Bronchial epithelial cell (primary cell): Measurements from ENCODE around the gene XG. TPM values are rescaled to one million over a fixed set of nuclear protein-coding genes. Genes with fewer than 3 reads are reported as not detected.
"Not testable (repeated sequence)": the region's sequence is repeated elsewhere in the genome, so short reads cannot be mapped to it uniquely, and the experiment has no call there.

ENCODE experiments used
- DNase-seq: peaks from one replicate; pipeline ENCODE4 v3.0.0-alpha.2; 2010; ENCODE audit warnings: low read depth
- FAIRE-seq: peaks from 2 replicates; lab custom pipeline; 2011; peaks lifted over from hg19 to GRCh38; lab: Jason Lieb, UNC
- H3K27me3 ChIP-seq: 2 replicates; pipeline ENCODE4 v1.5.1; 2011; ENCODE audit warnings: low read length; ENCODE audit not compliant: control insufficient read depth, insufficient read depth
- H3K36me3 ChIP-seq: 2 replicates; pipeline ENCODE4 v1.5.1; 2011; ENCODE audit warnings: low read length; ENCODE audit not compliant: control insufficient read depth, insufficient read depth
- H3K4me3 ChIP-seq: 2 replicates; pipeline ENCODE4 v1.5.1; 2011; ENCODE audit warnings: mild to moderate bottlenecking, low read depth, low read length, control low read depth
- total RNA-seq: library from RNA; depleted of rRNA; stranded (reverse); fragments of >200 nt; gene quantifications from 2 replicates; pipeline ENCODE4 v1.2.1, GENCODE V29; 2014
- TF ChIP-seq, protein P1 (sequence below): IDR thresholded peaks from 2 replicates; pipeline ENCODE4 v1.5.1; 2011; ENCODE audit warnings: mild to moderate bottlenecking, moderate library complexity, low read length, control low read depth, inconsistent platforms; ENCODE audit not compliant: insufficient read depth, severe bottlenecking

XG gene
- total RNA-seq, 1 donor from 2014 or later, result 0.26 TPM

GRCh38 chrX:2740672-2741071, 11.2 kb upstream of the XG start:
- Histone ChIP-seq H3K27me3 (no peaks in the 10 kb centered on the region), H3K36me3 (peaks cover 5% of the 10 kb centered on the region), H3K4me3 (no peak overlapping the region)
- FAIRE-seq (no peak), DNase-seq (no peak)
- TF ChIP-seq, protein P1, sequence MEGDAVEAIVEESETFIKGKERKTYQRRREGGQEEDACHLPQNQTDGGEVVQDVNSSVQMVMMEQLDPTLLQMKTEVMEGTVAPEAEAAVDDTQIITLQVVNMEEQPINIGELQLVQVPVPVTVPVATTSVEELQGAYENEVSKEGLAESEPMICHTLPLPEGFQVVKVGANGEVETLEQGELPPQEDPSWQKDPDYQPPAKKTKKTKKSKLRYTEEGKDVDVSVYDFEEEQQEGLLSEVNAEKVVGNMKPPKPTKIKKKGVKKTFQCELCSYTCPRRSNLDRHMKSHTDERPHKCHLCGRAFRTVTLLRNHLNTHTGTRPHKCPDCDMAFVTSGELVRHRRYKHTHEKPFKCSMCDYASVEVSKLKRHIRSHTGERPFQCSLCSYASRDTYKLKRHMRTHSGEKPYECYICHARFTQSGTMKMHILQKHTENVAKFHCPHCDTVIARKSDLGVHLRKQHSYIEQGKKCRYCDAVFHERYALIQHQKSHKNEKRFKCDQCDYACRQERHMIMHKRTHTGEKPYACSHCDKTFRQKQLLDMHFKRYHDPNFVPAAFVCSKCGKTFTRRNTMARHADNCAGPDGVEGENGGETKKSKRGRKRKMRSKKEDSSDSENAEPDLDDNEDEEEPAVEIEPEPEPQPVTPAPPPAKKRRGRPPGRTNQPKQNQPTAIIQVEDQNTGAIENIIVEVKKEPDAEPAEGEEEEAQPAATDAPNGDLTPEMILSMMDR, result no peak

- FAIRE-seq (no peak), DNase-seq (no peak)
- Histone ChIP-seq H3K36me3 (peaks cover 5% of the 10 kb centered on the region), H3K4me3 (no peak overlapping the region), H3K27me3 (no peaks in the 10 kb centered on the region)
- TF ChIP-seq, protein P1, result no peak
Observed at GRCh38 chrX:2741386-2741785, 10.5 kb upstream of the XG start.

DNA sequence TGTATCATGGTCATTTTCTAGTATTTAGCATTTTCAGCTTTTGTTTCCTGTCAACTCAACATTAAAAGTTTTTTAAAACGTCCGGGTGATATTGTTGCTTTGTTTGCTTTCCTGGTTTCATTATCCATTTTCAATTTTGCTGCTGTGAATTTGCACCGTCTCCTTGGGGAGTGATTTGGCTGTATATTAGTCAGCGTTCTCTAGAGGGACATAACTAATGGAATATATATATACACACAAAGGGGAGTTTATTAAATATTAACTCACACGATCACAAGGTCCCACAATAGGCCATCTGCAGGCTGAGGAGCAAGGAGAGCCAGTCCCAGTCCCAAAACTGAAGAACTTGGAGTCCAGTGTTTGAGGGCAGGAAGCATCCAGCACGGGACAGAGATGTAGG, 5.6 kb upstream of the XG start:
- not testable (repeated sequence) for H3K4me3 ChIP-seq, DNase-seq, H3K27me3 ChIP-seq, H3K36me3 ChIP-seq, FAIRE-seq

DNA sequence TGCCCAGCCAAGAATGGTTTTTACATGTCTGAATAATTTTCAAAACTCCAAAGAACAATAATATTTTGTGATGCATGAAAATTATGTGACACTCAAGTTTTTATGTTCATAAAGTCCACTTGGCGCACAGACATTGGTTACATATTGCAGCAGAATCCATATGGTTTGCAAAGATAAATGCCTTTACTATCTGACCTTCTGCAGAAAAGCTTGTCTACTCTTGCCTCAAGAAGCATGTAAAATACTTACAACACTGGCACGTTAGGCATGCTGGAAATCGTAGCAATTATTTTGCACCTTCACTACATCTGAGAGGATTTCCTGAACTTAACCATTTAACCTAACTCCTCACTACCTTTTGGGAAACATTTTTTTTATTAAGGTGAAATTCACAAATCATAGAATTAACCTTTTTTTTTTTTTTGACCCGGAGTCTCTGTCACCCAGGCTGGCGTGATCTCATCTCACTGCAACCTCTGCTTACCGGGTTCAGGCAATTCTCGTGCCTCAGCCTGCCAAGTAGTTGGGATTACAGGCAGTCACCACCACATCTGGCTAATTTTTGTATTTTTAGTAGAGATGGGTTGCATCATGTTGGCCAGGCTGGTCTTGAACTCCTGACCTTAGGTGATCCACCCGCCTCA, 3.5 kb upstream of the XG start:
- no peak for FAIRE-seq
- DNase-seq, result peak; percentile 46
- Histone ChIP-seq H3K27me3 (no peaks in the 10 kb centered on the region), H3K4me3 (no peak overlapping the region), H3K36me3 (no peaks in the 10 kb centered on the region)
- TF ChIP-seq, protein P1, result no peak

GRCh38 chrX:2748815-2749188, 3.0 kb upstream of the XG start:
- no peaks in the 10 kb centered on the region for H3K27me3 ChIP-seq
- no peak overlapping the region for H3K4me3 ChIP-seq
- FAIRE-seq (no peak), DNase-seq (no peak)
- no peaks in the 10 kb centered on the region for H3K36me3 ChIP-seq
- TF ChIP-seq, protein P1, result no peak

DNA sequence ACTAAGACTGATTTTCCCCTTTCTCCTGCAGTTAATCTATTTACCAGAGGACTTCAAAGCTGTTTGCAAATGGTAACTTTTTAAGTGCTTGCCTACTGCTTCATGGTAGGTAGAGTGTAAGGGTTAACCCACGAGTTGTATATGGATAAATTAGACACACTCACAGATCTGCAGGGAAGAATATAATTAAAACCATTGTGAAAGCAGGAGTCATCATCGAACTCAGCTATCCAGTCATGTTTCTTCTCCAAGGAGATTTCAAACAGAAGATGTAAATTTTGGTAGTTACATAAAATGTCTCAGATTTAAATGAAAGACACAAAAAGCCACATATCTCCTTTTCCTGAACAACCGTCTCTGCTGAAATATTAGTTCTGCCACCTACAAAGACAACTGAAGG, 549 bp upstream of the XG start:
- H3K4me3 ChIP-seq, result no peak overlapping the region
- no peaks in the 10 kb centered on the region for H3K27me3 ChIP-seq
- H3K36me3 ChIP-seq, result no peaks in the 10 kb centered on the region
- TF ChIP-seq, protein P1, result no peak
- FAIRE-seq (no peak), DNase-seq (no peak)

DNA sequence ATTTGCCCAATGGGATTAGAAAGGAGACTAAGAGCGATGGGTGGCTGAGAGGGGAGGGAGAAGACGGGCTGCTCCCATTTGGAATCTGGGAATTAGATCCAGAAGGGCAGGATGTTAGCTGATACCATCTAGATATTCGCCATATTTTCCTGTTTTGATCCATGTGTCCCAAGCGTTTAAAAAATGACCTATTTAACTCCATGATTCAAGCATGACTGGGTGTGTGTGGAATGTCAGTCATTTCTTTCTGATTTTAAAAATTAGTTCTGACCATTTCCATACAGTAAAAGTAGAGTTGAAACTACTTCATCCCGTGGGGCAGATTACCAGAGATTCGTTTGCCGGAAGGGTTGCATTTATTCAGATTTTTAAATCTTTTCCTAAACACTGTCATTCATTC, 601 bp downstream of the XG start:
- FAIRE-seq, H3K4me3 ChIP-seq: not testable (repeated sequence)
- peak; percentile 24 for DNase-seq

GRCh38 chrX:2755163-2755715, 3.4 kb downstream of the XG start:
- not testable (repeated sequence) for H3K36me3 ChIP-seq, DNase-seq, H3K4me3 ChIP-seq, H3K27me3 ChIP-seq
- FAIRE-seq, result peak; percentile 100

More for the DNA sequence above, 601 bp downstream of the XG start:
- H3K27me3 ChIP-seq, H3K36me3 ChIP-seq: not testable (repeated sequence)
